Activated T-helper 17 cell treated with anti-CD3 and anti-CD28 coated beads, Interleukin-2, amount 50 U/mL, for 72 hours (primary cell): Measurements from ENCODE around the gene MANBA. TPM values are rescaled to one million over a fixed set of nuclear protein-coding genes. Genes with fewer than 3 reads are reported as not detected.
"Not testable (repeated sequence)": the region's sequence is repeated elsewhere in the genome, so short reads cannot be mapped to it uniquely, and the experiment has no call there.

ENCODE experiments used
- ATAC-seq: fragments of 150-1000 bp; cut with Tn5 transposase; replicated peaks from 2 replicates; pipeline ENCODE4 v1.10.0; 2021; ENCODE audit warnings: mild to moderate bottlenecking, moderate library complexity
- H3K27ac Mint-ChIP-seq: one replicate; pipeline ENCODE4 v1.8.0; 2022; ENCODE audit warnings: mixed read lengths
- H3K27me3 Mint-ChIP-seq: one replicate; pipeline ENCODE4 v1.8.0; 2022; ENCODE audit warnings: mixed read lengths
- H3K36me3 Mint-ChIP-seq: one replicate; pipeline ENCODE4 v1.8.0; 2022; ENCODE audit warnings: low read depth, mild to moderate bottlenecking, mixed read lengths
- H3K4me1 Mint-ChIP-seq: one replicate; pipeline ENCODE4 v1.8.0; 2022; ENCODE audit warnings: mixed read lengths
- H3K4me3 Mint-ChIP-seq: one replicate; pipeline ENCODE4 v1.8.0; 2022; ENCODE audit warnings: mild to moderate bottlenecking, mixed read lengths
- H3K9me3 Mint-ChIP-seq: one replicate; pipeline ENCODE4 v1.8.0; 2022; ENCODE audit warnings: mixed read lengths
- total RNA-seq, 2 donors: library from RNA; stranded (reverse); gene quantifications; one replicate each; pipeline ENCODE4 v1.2.3, GENCODE V29; 2022

Gene MANBA
- total RNA-seq, 2 donors from 2014 or later = 10.0 to 13.6 TPM

DNA sequence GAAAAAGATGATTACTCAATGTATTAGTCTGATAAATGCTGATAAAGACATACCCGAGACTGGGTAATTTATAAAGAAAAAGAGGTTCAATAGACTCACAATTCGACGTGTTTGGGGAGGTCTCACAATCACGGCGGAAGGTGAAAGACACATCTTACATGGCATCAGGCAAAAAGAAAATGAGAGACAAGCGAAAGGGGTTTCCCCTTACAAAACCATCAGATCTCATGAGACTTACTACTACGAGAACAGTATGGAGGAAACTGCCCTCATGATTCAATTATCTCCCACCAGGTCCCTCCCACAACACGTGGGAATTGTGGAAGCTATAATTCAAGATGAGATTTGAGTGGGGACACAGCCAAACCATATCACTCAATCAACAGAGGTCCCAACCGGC is 141.7 kb downstream of the MANBA start:
- H3K9me3 Mint-ChIP-seq, H3K27me3 Mint-ChIP-seq: not testable (repeated sequence)
- peak; percentile 14 for ATAC-seq
- Mint-ChIP-seq H3K27ac (peak overlapping the region; percentile 86), H3K4me1 (peaks cover 50% of the 10 kb centered on the region), H3K36me3 (peaks cover 42% of the 10 kb centered on the region), H3K4me3 (peak overlapping the region; percentile 65)

GRCh38 chr4:102616636-102617035 is 144.1 kb downstream of the MANBA start:
- Mint-ChIP-seq H3K36me3 (peaks cover 66% of the 10 kb centered on the region), H3K4me1 (peaks cover 68% of the 10 kb centered on the region), H3K27me3 (no peaks in the 10 kb centered on the region), H3K9me3 (no peaks in the 10 kb centered on the region), H3K4me3 (peak overlapping the region; percentile 40), H3K27ac (peak overlapping the region; percentile 93)
- ATAC-seq = no peak

- peaks cover 73% of the 10 kb centered on the region for H3K4me1 Mint-ChIP-seq
- peak; percentile 24 for ATAC-seq
- no peaks in the 10 kb centered on the region for H3K9me3 Mint-ChIP-seq
Measured at GRCh38 chr4:102614801-102615200, 146.0 kb downstream of the MANBA start.

DNA sequence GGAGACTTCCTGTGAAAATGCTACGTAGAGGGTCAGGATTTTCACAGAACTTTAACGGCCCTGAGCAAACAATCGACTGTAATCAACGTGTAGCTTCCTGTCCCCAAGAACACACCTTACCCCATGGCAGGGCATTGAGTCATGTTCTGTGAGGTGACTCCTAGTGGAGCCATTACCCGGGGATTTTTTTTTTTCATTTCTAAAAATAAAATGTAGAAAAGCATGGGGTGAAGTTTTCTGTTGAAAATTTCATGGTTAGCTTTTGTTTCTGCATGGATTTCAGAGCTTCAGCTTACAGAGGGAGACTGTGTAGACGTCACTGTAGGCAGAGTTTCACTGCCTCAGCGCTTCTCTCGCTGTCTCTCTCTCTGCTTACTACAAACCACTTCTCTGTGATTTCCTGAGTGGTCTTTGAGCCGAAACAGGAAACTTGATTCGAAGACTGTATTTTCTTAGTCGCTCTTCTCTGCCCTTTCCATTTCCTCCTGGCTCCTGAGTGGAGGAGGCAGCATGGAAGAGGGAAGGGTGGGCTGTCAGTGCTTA is 147.9 kb downstream of the MANBA start:
- Mint-ChIP-seq H3K9me3 (no peaks in the 10 kb centered on the region), H3K27me3 (no peaks in the 10 kb centered on the region), H3K4me3 (peak overlapping the region; percentile 87), H3K36me3 (peaks cover 98% of the 10 kb centered on the region), H3K4me1 (peaks cover 65% of the 10 kb centered on the region), H3K27ac (peak overlapping the region; percentile 93)
- peak; percentile 82 for ATAC-seq

More at GRCh38 chr4:102614801-102615200, 146.0 kb downstream of the MANBA start:
- H3K27me3 Mint-ChIP-seq = no peaks in the 10 kb centered on the region
- H3K27ac Mint-ChIP-seq = peak overlapping the region; percentile 93
- H3K4me3 Mint-ChIP-seq = peak overlapping the region; percentile 87
- peaks cover 84% of the 10 kb centered on the region for H3K36me3 Mint-ChIP-seq

DNA sequence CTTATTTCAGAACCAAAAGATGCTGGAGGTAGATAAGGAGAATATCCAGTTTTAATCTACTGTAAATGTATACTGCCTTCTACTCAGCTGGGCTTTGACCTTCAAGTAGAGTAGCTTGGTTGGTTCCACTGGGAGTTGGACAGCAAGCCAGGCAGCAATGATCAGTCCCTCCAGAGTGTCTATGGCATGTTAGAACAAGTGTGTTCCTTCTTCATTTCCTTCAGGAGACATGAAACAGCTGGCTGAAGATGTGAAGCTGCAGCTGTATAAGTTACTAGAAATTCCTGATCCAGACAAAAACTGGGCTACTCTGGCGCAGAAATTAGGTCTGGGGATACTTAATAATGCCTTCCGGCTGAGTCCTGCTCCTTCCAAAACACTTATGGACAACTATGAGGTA is 148.6 kb downstream of the MANBA start:
- H3K27me3 Mint-ChIP-seq = no peaks in the 10 kb centered on the region
- ATAC-seq = no peak
- H3K4me3 Mint-ChIP-seq = peak overlapping the region; percentile 87
- peaks cover 68% of the 10 kb centered on the region for H3K4me1 Mint-ChIP-seq
- H3K36me3 Mint-ChIP-seq = peaks cover 100% of the 10 kb centered on the region
- no peaks in the 10 kb centered on the region for H3K9me3 Mint-ChIP-seq
- H3K27ac Mint-ChIP-seq = peak overlapping the region; percentile 93

DNA sequence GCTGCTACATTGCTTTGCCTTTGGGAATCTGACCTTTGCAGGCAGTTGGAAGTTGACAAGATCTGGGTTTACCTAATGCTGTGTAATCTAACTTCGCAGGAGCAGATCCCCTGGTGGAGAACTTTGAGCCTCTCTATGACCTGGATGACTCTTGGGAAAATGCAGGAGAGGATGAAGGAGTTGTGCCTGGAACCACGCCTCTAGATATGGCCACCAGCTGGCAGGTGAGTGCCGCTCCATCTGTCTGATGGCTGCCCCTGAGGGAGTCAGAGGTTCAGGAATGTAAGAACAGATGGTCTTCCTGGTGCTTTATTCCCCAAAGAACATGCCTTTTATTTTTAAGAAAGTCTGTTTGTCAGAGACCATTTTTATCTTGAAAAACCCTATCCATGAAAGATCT is 150.3 kb downstream of the MANBA start:
- ATAC-seq = no peak
- H3K9me3 Mint-ChIP-seq = no peaks in the 10 kb centered on the region
- peak overlapping the region; percentile 87 for H3K4me3 Mint-ChIP-seq
- H3K36me3 Mint-ChIP-seq = peaks cover 98% of the 10 kb centered on the region
- H3K27me3 Mint-ChIP-seq = no peaks in the 10 kb centered on the region
- H3K27ac Mint-ChIP-seq = peak overlapping the region; percentile 82
- H3K4me1 Mint-ChIP-seq = peaks cover 63% of the 10 kb centered on the region

DNA sequence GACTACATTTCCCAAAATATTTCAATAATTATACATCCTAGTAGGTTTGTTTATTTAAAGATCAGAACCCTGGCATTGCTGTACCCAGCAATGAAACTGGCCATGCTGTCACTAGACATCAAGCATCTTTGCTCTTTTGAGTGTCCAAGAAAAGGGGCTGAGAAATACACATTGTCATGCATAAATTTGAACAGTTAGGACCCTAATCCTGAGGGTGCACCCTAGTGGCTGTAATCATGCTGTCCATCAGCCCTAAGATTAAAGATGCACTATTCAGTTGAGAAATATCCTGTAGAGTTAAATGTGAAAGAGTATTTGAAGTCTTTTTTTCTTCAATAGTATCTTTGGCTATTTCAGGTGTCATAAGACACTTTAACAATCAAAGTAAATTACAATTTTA is 150.8 kb downstream of the MANBA start:
- ATAC-seq = no peak
- Mint-ChIP-seq H3K4me1 (peaks cover 62% of the 10 kb centered on the region), H3K4me3 (peak overlapping the region; percentile 87), H3K27ac (peak overlapping the region; percentile 82), H3K9me3 (no peaks in the 10 kb centered on the region), H3K36me3 (peaks cover 98% of the 10 kb centered on the region), H3K27me3 (no peaks in the 10 kb centered on the region)

DNA sequence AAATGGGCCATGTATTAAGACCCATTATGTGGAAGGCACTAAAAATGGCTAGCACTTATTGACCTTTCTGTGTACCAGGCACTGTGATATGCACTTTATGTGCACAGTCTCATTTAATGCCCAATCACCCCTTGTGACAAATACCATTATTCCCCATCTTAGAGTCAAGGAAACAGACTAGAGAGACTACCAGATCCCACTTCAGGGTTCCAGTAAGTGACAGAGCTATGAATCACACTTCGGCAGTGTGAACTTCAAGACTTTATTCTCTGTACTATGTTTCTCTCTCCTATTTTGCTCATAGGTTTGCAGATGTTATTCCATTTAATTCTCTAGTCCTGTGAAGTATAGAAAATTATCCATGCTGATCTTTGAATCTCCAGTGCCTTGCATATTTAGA is 152.6 kb downstream of the MANBA start:
- ATAC-seq = peak; percentile 69
- no peaks in the 10 kb centered on the region for H3K27me3 Mint-ChIP-seq
- no peaks in the 10 kb centered on the region for H3K9me3 Mint-ChIP-seq
- H3K4me3 Mint-ChIP-seq = peak overlapping the region; percentile 47
- peaks cover 60% of the 10 kb centered on the region for H3K4me1 Mint-ChIP-seq
- H3K27ac Mint-ChIP-seq = peak overlapping the region; percentile 88
- H3K36me3 Mint-ChIP-seq = peaks cover 98% of the 10 kb centered on the region

- peak overlapping the region; percentile 88 for H3K27ac Mint-ChIP-seq
- H3K9me3 Mint-ChIP-seq = no peaks in the 10 kb centered on the region
- no peak for ATAC-seq
- H3K36me3 Mint-ChIP-seq = peaks cover 98% of the 10 kb centered on the region
- H3K4me3 Mint-ChIP-seq = no peak overlapping the region
- peaks cover 50% of the 10 kb centered on the region for H3K4me1 Mint-ChIP-seq
- no peaks in the 10 kb centered on the region for H3K27me3 Mint-ChIP-seq
Measured at GRCh38 chr4:102606846-102607450, 153.8 kb downstream of the MANBA start.

- H3K27ac Mint-ChIP-seq = peak overlapping the region; percentile 88
- no peaks in the 10 kb centered on the region for H3K9me3 Mint-ChIP-seq
- no peak for ATAC-seq
- H3K27me3 Mint-ChIP-seq = no peaks in the 10 kb centered on the region
- peaks cover 98% of the 10 kb centered on the region for H3K36me3 Mint-ChIP-seq
- H3K4me3 Mint-ChIP-seq = no peak overlapping the region
- H3K4me1 Mint-ChIP-seq = peaks cover 43% of the 10 kb centered on the region
Measured at GRCh38 chr4:102606261-102606660, 154.5 kb downstream of the MANBA start.

DNA sequence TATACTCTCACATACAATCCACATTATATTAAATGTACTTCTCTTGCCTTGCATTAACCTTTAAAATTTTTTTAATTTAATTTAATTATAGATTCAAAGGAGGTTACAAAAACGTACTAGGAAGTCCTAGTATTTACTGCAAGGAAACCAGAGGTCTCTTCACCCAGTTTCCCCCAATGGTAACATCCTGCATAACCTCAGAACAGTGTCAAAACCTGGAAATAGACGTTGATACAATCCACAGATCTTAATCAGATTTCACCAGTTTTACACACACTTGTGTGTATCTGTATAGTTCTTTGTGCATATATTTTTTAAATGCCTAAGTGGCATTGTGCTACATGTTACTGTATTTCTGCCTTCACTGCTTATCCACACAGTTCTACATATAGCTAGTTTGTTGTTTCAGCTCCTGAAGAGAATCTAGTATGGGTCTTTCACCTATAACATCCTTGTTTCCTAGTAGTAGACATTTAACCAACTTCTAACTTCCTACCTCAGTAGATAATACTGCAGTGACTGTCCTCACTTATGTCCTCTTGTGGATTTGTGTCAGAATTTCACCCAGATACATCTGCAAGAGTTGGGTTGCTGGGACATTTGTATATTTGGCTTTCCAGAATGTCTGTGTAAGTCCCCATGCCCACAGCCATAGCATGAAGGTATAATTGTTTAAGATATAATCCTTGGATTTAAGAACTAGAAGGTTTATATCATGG is 156.4 kb downstream of the MANBA start:
- peaks cover 98% of the 10 kb centered on the region for H3K36me3 Mint-ChIP-seq
- no peak for ATAC-seq
- H3K4me1 Mint-ChIP-seq = peaks cover 38% of the 10 kb centered on the region
- no peaks in the 10 kb centered on the region for H3K9me3 Mint-ChIP-seq
- no peak overlapping the region for H3K4me3 Mint-ChIP-seq
- no peaks in the 10 kb centered on the region for H3K27me3 Mint-ChIP-seq
- H3K27ac Mint-ChIP-seq = peak overlapping the region; percentile 59

- no peak for ATAC-seq
- H3K27ac Mint-ChIP-seq = no peak overlapping the region
- H3K36me3 Mint-ChIP-seq = peaks cover 98% of the 10 kb centered on the region
- no peaks in the 10 kb centered on the region for H3K9me3 Mint-ChIP-seq
- no peak overlapping the region for H3K4me3 Mint-ChIP-seq
- no peaks in the 10 kb centered on the region for H3K27me3 Mint-ChIP-seq
- H3K4me1 Mint-ChIP-seq = peaks cover 52% of the 10 kb centered on the region
Measured at GRCh38 chr4:102601586-102602227, 159.1 kb downstream of the MANBA start.

DNA sequence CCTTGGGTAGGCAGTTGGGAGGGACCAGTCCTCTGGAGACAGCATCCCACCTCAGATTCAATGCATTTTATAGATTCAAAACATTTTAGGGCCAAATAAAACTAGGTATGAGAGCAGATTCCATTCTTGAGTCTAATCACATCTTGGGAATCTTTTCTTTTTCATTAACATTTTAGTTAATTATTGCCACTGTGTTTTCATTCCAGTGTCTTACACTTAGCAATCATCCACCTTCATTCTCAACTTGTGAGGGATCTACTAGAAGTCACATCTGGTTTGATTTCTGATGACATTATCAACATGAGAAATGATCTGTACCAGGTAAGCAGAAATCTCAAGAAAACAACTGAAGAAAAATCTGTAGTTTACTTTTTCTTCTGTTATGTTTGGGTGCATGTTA is 160.1 kb downstream of the MANBA start:
- Mint-ChIP-seq H3K27me3 (no peaks in the 10 kb centered on the region), H3K36me3 (peaks cover 100% of the 10 kb centered on the region), H3K9me3 (no peaks in the 10 kb centered on the region), H3K4me3 (no peak overlapping the region), H3K4me1 (peaks cover 60% of the 10 kb centered on the region), H3K27ac (peak overlapping the region; percentile 54)
- no peak for ATAC-seq

- Mint-ChIP-seq H3K4me1 (peaks cover 60% of the 10 kb centered on the region), H3K9me3 (no peaks in the 10 kb centered on the region), H3K27ac (peak overlapping the region; percentile 94), H3K4me3 (peak overlapping the region; percentile 71), H3K27me3 (no peaks in the 10 kb centered on the region), H3K36me3 (peaks cover 100% of the 10 kb centered on the region)
- ATAC-seq = peak; percentile 15
Measured at GRCh38 chr4:102599886-102600285, 160.9 kb downstream of the MANBA start.
